SK-N-SH (cell line): ENCODE results near the gene NTNG1. TPM values are rescaled to one million over a fixed set of nuclear protein-coding genes. Genes with fewer than 3 reads are reported as not detected.
A peak's percentile ranks its signal among the peaks of the same experiment; 100 is the strongest.

Experiments used
- CTCF ChIA-PET: fragments of 300-600, 350-600 bp; formaldehyde crosslinking; extraction: SDS; loops from one replicate; lab custom pipeline; 2021; lab: Yijun Ruan, JAX
- POLR2A ChIA-PET: fragments of 350-600 bp; sonication (Branson Sonifier 250); formaldehyde crosslinking; extraction: SDS; loops from one replicate; lab custom pipeline; 2020; ENCODE audit warnings: antibody characterized with exemption, inconsistent platforms; lab: Yijun Ruan, JAX
- DNase-seq: peaks from one replicate; pipeline ENCODE4 v3.0.0; 2012
- H2AFZ ChIP-seq: fragments of 200-600 bp; sonication (generic); 2 replicates; pipeline ENCODE4 v1.8.1; 2016; ENCODE audit warnings: antibody characterized with exemption, mild to moderate bottlenecking, low read depth
- H3F3A ChIP-seq: fragments of 200-600 bp; sonication (generic); replicated peaks from 2 replicates; pipeline ENCODE3; 2016; ENCODE audit warnings: antibody characterized with exemption, mild to moderate bottlenecking; ENCODE audit not compliant: insufficient read depth
- H3K27ac ChIP-seq, 2 experiments: fragments of 200-500 bp in 1 of 2; fragments of 200-600 bp in 1 of 2; sonication (Bioruptor generic) in 1 of 2; sonication (generic), shearing (Covaris generic) in 1 of 2; 2 replicates each; pipeline versions ENCODE4 v1.5.1 to v1.6.1; 2014 to 2016; ENCODE audit warnings: low read depth in 2 of 2, inconsistent platforms in 1 of 2, low read length in 1 of 2, mild to moderate bottlenecking in 1 of 2, mixed read lengths in 1 of 2
- H3K27me3 ChIP-seq: fragments of 200-600 bp; sonication (generic), shearing (Covaris generic); 2 replicates; pipeline ENCODE4 v1.6.1; 2016; ENCODE audit warnings: mixed run types; ENCODE audit not compliant: insufficient read depth
- H3K36me3 ChIP-seq, 2 experiments: fragments of 200-500 bp in 1 of 2; fragments of 200-600 bp in 1 of 2; sonication (Bioruptor generic) in 1 of 2; sonication (generic) in 1 of 2; replicated peaks in 1 of 2; 2 replicates each; pipeline versions ENCODE3 to v1.5.1; 2014 to 2016; ENCODE audit warnings: low read length in 1 of 2, mild to moderate bottlenecking in 1 of 2; ENCODE audit not compliant: insufficient read depth in 2 of 2, control insufficient read depth in 1 of 2
- H3K4me1 ChIP-seq, 2 experiments: fragments of 200-500 bp in 1 of 2; fragments of 200-600 bp in 1 of 2; sonication (Bioruptor generic) in 1 of 2; sonication (generic), shearing (Covaris generic) in 1 of 2; 2 replicates each; pipeline versions ENCODE4 v1.5.1 to v1.6.1; 2014 to 2016; ENCODE audit warnings: low read depth in 1 of 2, low read length in 1 of 2, mixed run types in 1 of 2; ENCODE audit not compliant: insufficient read depth in 2 of 2, control insufficient read depth in 1 of 2
- H3K4me2 ChIP-seq: fragments of 200-600 bp; sonication (generic), shearing (Covaris generic); 2 replicates; pipeline ENCODE4 v1.6.1; 2017; ENCODE audit warnings: mixed run types
- H3K4me3 ChIP-seq, 2 experiments: fragments of 200-500 bp in 1 of 2; fragments of 200-600 bp in 1 of 2; sonication (Bioruptor generic) in 1 of 2; sonication (generic), shearing (Covaris generic) in 1 of 2; 2 replicates each; pipeline versions ENCODE4 v1.5.1 to v1.8.1; 2014 to 2016; ENCODE audit warnings: low read depth in 2 of 2, inconsistent platforms in 1 of 2, low read length in 1 of 2, mild to moderate bottlenecking in 1 of 2, mixed read lengths in 1 of 2, moderate library complexity in 1 of 2
- H3K79me2 ChIP-seq: fragments of 200-600 bp; sonication (generic); 2 replicates; pipeline ENCODE4 v1.8.1; 2017; ENCODE audit warnings: mild to moderate bottlenecking; ENCODE audit not compliant: insufficient read depth
- H3K9ac ChIP-seq: fragments of 200-600 bp; sonication (generic); 2 replicates; pipeline ENCODE4 v1.6.1; 2017; ENCODE audit warnings: mixed run types
- H3K9me2 ChIP-seq: fragments of 200-600 bp; sonication (generic); 2 replicates; pipeline ENCODE4 v1.6.1; 2017; ENCODE audit warnings: mixed run types
- H3K9me3 ChIP-seq: fragments of 200-600 bp; sonication (generic); 2 replicates; pipeline ENCODE4 v1.6.1; 2017; ENCODE audit warnings: mixed run types, mild to moderate bottlenecking, moderate library complexity
- H4K20me1 ChIP-seq: fragments of 200-600 bp; sonication (generic); 2 replicates; pipeline ENCODE4 v1.6.1; 2017; ENCODE audit warnings: mild to moderate bottlenecking, mixed run types; ENCODE audit not compliant: insufficient read depth
- CHD2 ChIP-seq: fragments of 150-350 bp; IDR thresholded peaks from 2 replicates; pipeline ENCODE4 v1.6.1; 2018; ENCODE audit warnings: low read length; ENCODE audit not compliant: partially characterized antibody
- EP300 ChIP-seq, 2 experiments: IDR thresholded peaks; 2 replicates each; pipeline versions ENCODE4 v1.4.0 to v1.6.1; 2012; ENCODE audit warnings: borderline replicate concordance in 1 of 2, low read depth in 1 of 2, low read length in 1 of 2
- FOSL2 ChIP-seq: IDR thresholded peaks from 2 replicates; pipeline ENCODE4 v1.4.0; 2012; ENCODE audit warnings: low read depth, mild to moderate bottlenecking, moderate library complexity, borderline replicate concordance
- FOXJ3 ChIP-seq: sonication (generic); formaldehyde crosslinking; IDR thresholded peaks from 2 replicates; pipeline ENCODE4 v1.5.1; 2020; ENCODE audit warnings: mild to moderate bottlenecking, missing genetic modification reagents
- GABPA ChIP-seq: IDR thresholded peaks from 2 replicates; pipeline ENCODE4 v1.4.0; 2012; ENCODE audit warnings: low read depth, mild to moderate bottlenecking
- GATA2 ChIP-seq: sonication (generic); formaldehyde crosslinking; IDR thresholded peaks from 2 replicates; pipeline ENCODE4 v1.5.0; 2020; ENCODE audit warnings: mild to moderate bottlenecking, missing genetic modification reagents
- JUND ChIP-seq: IDR thresholded peaks from 2 replicates; pipeline ENCODE4 v1.4.0; 2012
- MAX ChIP-seq: IDR thresholded peaks from 2 replicates; pipeline ENCODE4 v1.4.0; 2012; ENCODE audit warnings: low read depth
- RAD21 ChIP-seq: IDR thresholded peaks from 2 replicates; pipeline ENCODE4 v1.6.1; 2012; ENCODE audit warnings: mild to moderate bottlenecking, low read length
- RCOR1 ChIP-seq: fragments of 150-350 bp; IDR thresholded peaks from 2 replicates; pipeline ENCODE4 v1.6.1; 2017; ENCODE audit warnings: antibody characterized with exemption, low read length
- REST ChIP-seq: IDR thresholded peaks from 2 replicates; pipeline ENCODE4 v1.6.1; 2012; ENCODE audit warnings: mild to moderate bottlenecking, low read depth, low read length, moderate library complexity
- RFX5 ChIP-seq: IDR thresholded peaks from 2 replicates; pipeline ENCODE4 v1.6.1; 2012; ENCODE audit warnings: mild to moderate bottlenecking, improper control_type of control experiment, low read length
- SMC3 ChIP-seq: IDR thresholded peaks from 2 replicates; pipeline ENCODE4 v1.6.1; 2012; ENCODE audit warnings: low read depth, low read length, improper control_type of control experiment
- TAF1 ChIP-seq: IDR thresholded peaks from 2 replicates; pipeline ENCODE4 v1.6.1; 2012; ENCODE audit warnings: low read depth, mild to moderate bottlenecking, low read length, moderate library complexity, borderline replicate concordance
- TCF12 ChIP-seq: IDR thresholded peaks from 2 replicates; pipeline ENCODE4 v1.4.0; 2012
- TEAD4 ChIP-seq: IDR thresholded peaks from 2 replicates; pipeline ENCODE4 v1.4.0; 2012; ENCODE audit warnings: mild to moderate bottlenecking, borderline replicate concordance; ENCODE audit not compliant: insufficient read depth
- ZBTB33 ChIP-seq: IDR thresholded peaks from 2 replicates; pipeline ENCODE4 v1.4.0; 2012; ENCODE audit warnings: low read depth, borderline replicate concordance
- WGBS: methylation state at CpG from one replicate; pipeline ENCODE4 v1.1.6; 2017; ENCODE audit warnings: low lambda C conversion rate; 5-methylcytosine and 5-hydroxymethylcytosine counted together
- polyA plus RNA-seq, 3 experiments: library from polyadenylated mRNA; depleted of rRNA; stranded (reverse); fragments of >200 nt; gene quantifications; 2 replicates each; pipeline ENCODE4 v1.2.3, GENCODE V29; 2012
- TF ChIP-seq, protein P1 (sequence below): IDR thresholded peaks from 2 replicates; pipeline ENCODE4; 2012
- TF ChIP-seq, protein P2 (sequence below): fragments of 150-350 bp; IDR thresholded peaks from 2 replicates; pipeline ENCODE4 v1.6.1; 2016; ENCODE audit warnings: mild to moderate bottlenecking, low read depth, low read length

Gene NTNG1
- polyA plus RNA-seq, 1 of the 3 experiments (the other 2 are of a cell fraction): 0.03 TPM

DNA sequence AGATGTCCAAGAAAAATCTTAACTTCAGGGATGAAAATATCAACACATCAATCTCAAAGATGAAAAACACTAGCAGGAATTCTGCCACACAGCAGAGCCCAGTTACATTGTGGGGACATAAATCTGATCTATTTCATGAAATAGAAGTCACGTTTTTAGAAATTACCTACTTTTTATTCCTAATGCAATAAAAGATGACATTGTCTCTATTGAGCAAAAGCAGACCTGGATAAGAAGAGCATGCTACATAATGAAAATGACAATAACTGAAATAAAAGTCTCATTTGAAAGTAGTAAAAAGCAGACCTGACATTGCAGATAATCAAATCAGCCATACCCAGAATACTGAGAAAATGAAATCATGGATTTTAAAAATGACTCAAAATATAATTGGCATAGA, 156.8 kb downstream of the NTNG1 start:
- no peaks in the 10 kb centered on the region for H4K20me1 ChIP-seq
- peaks cover 0 to 8% of the 10 kb centered on the region in 2 experiments; a peak in 2 of 4 replicates for H3K4me1 ChIP-seq
- CTCF ChIA-PET: no interaction called here
- no peaks in the 10 kb centered on the region for H3K36me3 ChIP-seq
- H3K4me2 ChIP-seq: no peak overlapping the region
- H3K9me2 ChIP-seq: no peaks in the 10 kb centered on the region
- POLR2A ChIA-PET: no interaction called here
- H3K4me3 ChIP-seq: no peak overlapping the region
- TF ChIP-seq FOXJ3 (CRISPR knock-in tag) (peak; percentile 67), GATA2 (CRISPR knock-in tag) (peak; percentile 85), REST (no peak), RCOR1 (peak; percentile 78; the same call in 1 of the 2 replicates), FOSL2 (no peak), RAD21 (no peak), GABPA (no peak), EP300 (IDR thresholded peaks at IDR 0.05; ENCODE audit: borderline replicate concordance in 1 of 2, low read depth in 1 of 2, low read length in 1 of 2) (peak in 1 of 2 experiments; percentile 95; a peak in 2 of 4 replicates), JUND (no peak), TAF1 (no peak), CHD2 (peak; percentile 7), TCF12 (peak; percentile 50), SMC3 (no peak)
- TF ChIP-seq, protein P1, sequence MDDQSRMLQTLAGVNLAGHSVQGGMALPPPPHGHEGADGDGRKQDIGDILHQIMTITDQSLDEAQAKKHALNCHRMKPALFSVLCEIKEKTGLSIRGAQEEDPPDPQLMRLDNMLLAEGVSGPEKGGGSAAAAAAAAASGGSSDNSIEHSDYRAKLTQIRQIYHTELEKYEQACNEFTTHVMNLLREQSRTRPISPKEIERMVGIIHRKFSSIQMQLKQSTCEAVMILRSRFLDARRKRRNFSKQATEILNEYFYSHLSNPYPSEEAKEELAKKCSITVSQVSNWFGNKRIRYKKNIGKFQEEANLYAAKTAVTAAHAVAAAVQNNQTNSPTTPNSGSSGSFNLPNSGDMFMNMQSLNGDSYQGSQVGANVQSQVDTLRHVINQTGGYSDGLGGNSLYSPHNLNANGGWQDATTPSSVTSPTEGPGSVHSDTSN: 0 out of 2 replicates have a peak, but pooled peaks have one; percentile 11
- WGBS: 3% methylated on average over 1 of the region's 1 CpG
- no peaks in the 10 kb centered on the region for H3F3A ChIP-seq
- no peak overlapping the region for H3K9ac ChIP-seq
- H3K79me2 ChIP-seq: no peaks in the 10 kb centered on the region
- H3K27ac ChIP-seq: peak overlapping the region in 1 of 2 experiments; percentile 85; a peak in 1 of 4 replicates
- no peak overlapping the region for H2AFZ ChIP-seq
- H3K27me3 ChIP-seq: no peaks in the 10 kb centered on the region
- no peaks in the 10 kb centered on the region for H3K9me3 ChIP-seq
- DNase-seq: peak; percentile 26

DNA sequence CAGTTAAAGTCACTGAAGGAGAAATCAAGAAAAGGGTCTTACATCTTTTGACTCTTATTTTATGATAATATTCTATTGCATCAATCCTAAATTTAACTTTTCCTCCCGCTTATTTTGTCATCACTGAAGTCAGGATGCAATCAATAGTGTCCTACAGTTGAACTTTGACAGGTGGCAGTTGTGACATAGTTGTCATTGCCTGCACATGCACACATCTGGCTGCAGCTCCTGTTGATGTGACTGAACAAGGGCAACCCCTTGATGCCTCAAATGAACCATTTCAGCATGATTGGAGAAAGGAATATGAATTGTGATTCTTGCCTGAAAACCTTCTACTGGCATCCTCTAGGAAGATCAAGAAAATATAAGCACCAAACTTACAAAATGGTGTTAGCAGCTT, 157.7 kb downstream of the NTNG1 start:
- WGBS: 16% methylated on average over 1 of the region's 1 CpG
- H2AFZ ChIP-seq: no peak overlapping the region
- ChIA-PET CTCF (no interaction called here), POLR2A (no interaction called here)
- H3K9me2 ChIP-seq: no peaks in the 10 kb centered on the region
- DNase-seq: no peak
- H3K79me2 ChIP-seq: no peaks in the 10 kb centered on the region
- no peaks in the 10 kb centered on the region for H4K20me1 ChIP-seq
- H3K36me3 ChIP-seq: no peaks in the 10 kb centered on the region
- peak overlapping the region in 1 of 2 experiments; percentile 72; a peak in 1 of 4 replicates for H3K27ac ChIP-seq
- no peak overlapping the region for H3K9ac ChIP-seq
- H3K9me3 ChIP-seq: no peaks in the 10 kb centered on the region
- H3F3A ChIP-seq: no peaks in the 10 kb centered on the region
- no peak overlapping the region for H3K4me2 ChIP-seq
- no peak overlapping the region for H3K4me3 ChIP-seq
- H3K27me3 ChIP-seq: no peaks in the 10 kb centered on the region
- H3K4me1 ChIP-seq: peaks cover 0 to 8% of the 10 kb centered on the region in 2 experiments; a peak in 2 of 4 replicates
- TF ChIP-seq MAX (no peak), RFX5 (no peak), SMC3 (no peak), FOXJ3 (CRISPR knock-in tag) (no peak), ZBTB33 (no peak), TEAD4 (no peak), FOSL2 (no peak)
- TF ChIP-seq, protein P2, sequence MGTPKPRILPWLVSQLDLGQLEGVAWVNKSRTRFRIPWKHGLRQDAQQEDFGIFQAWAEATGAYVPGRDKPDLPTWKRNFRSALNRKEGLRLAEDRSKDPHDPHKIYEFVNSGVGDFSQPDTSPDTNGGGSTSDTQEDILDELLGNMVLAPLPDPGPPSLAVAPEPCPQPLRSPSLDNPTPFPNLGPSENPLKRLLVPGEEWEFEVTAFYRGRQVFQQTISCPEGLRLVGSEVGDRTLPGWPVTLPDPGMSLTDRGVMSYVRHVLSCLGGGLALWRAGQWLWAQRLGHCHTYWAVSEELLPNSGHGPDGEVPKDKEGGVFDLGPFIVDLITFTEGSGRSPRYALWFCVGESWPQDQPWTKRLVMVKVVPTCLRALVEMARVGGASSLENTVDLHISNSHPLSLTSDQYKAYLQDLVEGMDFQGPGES: no peak
- TF ChIP-seq, protein P1: no peak
